AG04449 (cell line): ENCODE measurements around the gene PDSS2.

ENCODE experiments used
- CTCF ChIA-PET: fragments of 350-600 bp; formaldehyde crosslinking; extraction: SDS; loops from one replicate; lab custom pipeline; 2021; ENCODE audit warnings: antibody characterized with exemption; lab: Yijun Ruan, JAX
- POLR2A ChIA-PET: fragments of 400-600, 350-600 bp; formaldehyde crosslinking; extraction: SDS; loops from one replicate; lab custom pipeline; 2020; ENCODE audit warnings: antibody characterized with exemption, inconsistent platforms; lab: Yijun Ruan, JAX
- DNase-seq: peaks from one replicate; pipeline ENCODE4 v3.0.0-alpha.2; 2010; ENCODE audit warnings: low read depth, low spot score
- H3K4me3 ChIP-seq: 2 replicates; pipeline ENCODE4 v1.5.1; 2011; ENCODE audit warnings: low read depth, mild to moderate bottlenecking, control low read depth, low read length
- TF ChIP-seq, protein P1 (sequence below): IDR thresholded peaks from one replicate; pipeline ENCODE4 v1.5.1; 2011; ENCODE audit warnings: mild to moderate bottlenecking, moderate library complexity, low read length, control low read depth, inconsistent platforms; ENCODE audit not compliant: insufficient read depth; ENCODE audit errors: missing control alignments

PDSS2 gene

DNA sequence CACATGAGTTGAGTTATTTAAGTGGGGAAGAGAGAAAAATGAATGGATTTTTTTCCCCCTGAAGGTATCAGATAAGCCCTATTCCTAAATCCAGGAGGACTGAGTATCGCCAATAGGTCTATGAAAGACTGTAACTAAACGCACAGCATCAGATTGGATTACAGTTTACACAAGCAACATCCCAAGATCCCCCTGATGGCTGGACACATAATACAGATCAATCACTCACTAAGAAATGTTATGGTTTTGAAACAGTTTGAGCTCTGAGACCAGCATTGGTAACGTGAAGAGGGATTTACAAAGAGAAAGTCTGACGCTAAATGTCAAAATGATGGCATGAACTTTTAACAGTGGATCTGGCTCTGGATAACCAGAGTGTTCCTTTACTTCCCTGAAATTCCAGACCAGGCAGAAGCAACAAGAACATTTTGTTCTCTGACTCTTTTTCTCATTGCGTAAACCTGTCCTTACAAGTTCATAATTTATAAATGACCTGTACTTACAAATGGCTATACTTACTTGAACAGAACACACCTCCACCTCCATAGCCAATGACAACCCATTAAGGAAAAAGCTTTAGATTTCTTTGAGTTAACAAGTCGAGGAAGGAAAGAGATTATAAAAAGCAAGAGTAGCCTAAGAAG is 212.3 kb downstream of the PDSS2 start:
- TF ChIP-seq, protein P1, sequence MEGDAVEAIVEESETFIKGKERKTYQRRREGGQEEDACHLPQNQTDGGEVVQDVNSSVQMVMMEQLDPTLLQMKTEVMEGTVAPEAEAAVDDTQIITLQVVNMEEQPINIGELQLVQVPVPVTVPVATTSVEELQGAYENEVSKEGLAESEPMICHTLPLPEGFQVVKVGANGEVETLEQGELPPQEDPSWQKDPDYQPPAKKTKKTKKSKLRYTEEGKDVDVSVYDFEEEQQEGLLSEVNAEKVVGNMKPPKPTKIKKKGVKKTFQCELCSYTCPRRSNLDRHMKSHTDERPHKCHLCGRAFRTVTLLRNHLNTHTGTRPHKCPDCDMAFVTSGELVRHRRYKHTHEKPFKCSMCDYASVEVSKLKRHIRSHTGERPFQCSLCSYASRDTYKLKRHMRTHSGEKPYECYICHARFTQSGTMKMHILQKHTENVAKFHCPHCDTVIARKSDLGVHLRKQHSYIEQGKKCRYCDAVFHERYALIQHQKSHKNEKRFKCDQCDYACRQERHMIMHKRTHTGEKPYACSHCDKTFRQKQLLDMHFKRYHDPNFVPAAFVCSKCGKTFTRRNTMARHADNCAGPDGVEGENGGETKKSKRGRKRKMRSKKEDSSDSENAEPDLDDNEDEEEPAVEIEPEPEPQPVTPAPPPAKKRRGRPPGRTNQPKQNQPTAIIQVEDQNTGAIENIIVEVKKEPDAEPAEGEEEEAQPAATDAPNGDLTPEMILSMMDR: no peak
- ChIA-PET POLR2A (no interaction called here), CTCF (no interaction called here)
- no peak overlapping the region for H3K4me3 ChIP-seq
- no peak for DNase-seq

DNA sequence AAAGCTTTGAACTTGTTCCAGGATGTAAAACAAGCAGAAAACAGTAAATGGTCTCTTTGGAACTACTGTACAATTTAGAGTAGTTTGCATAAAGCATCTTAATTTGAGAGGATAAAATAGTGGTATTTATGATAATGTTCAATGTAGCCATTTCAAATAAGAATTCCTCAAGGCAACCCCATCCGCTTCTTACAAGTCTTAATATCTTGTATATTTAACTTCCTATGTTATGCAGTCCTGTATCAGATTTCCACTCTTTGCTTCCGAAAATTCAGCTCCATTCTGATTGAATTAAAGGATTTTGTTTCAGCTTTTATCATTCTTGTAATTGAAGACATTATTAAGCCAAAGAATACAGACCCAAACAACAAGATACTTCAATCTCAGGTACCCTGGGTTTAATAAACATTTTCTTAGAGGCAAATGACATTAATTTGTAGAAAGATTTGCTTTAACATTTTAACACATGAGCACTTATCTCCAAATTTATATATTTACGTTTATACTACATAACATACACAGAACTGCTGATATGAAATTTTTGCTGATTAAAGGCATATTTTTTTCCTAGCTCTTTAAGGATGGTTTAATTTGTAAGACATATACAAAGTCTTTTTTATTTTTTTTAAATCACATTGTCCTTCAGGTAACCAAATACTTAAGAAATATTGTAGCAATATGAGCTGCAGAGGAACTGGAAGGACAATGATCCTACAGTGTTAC is 213.0 kb downstream of the PDSS2 start:
- no peak overlapping the region for H3K4me3 ChIP-seq
- TF ChIP-seq, protein P1: no peak
- CTCF ChIA-PET: no interaction called here
- POLR2A ChIA-PET: no interaction called here
- no peak for DNase-seq

DNA sequence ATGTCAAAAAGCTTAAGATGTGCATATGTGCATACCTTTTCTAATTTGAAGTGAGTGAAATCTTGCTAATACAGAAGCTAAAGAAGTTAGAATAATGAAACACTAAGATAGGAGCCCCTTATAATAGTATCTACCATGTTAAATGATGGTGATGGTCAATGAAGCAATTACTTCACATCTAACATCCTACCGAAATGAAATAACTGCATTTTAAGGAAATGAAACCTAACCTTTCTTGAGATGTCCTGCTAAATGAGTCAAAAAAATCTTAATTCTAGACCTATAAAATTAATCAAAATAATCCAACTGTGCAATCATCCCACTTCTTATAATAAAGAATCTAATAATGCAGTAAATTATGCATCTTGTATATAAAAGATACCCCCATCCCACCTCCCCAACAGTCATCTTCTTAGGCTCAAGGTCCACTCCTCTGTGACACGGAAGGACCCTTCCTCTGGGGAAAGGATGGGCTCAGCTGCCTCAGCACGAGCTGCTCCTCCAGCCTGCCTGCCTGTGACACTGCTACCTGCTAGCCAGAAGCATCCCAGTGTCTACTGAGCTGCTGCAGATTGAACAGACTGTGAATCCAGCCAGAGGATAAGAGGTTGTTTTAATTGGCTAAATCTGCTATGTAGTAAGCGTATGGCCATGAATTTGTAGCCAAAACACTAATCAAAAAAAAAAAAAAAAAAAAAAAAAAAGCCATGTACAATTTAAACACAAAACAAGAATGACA is 214.5 kb downstream of the PDSS2 start:
- ChIA-PET POLR2A (no interaction called here), CTCF (no interaction called here)
- TF ChIP-seq, protein P1: no peak
- no peak for DNase-seq
- no peak overlapping the region for H3K4me3 ChIP-seq

GRCh38 chr6:107244082-107244741 is 215.2 kb downstream of the PDSS2 start:
- ChIA-PET POLR2A (no interaction called here), CTCF (no interaction called here)
- H3K4me3 ChIP-seq: no peak overlapping the region
- TF ChIP-seq, protein P1: no peak
- DNase-seq: no peak

DNA sequence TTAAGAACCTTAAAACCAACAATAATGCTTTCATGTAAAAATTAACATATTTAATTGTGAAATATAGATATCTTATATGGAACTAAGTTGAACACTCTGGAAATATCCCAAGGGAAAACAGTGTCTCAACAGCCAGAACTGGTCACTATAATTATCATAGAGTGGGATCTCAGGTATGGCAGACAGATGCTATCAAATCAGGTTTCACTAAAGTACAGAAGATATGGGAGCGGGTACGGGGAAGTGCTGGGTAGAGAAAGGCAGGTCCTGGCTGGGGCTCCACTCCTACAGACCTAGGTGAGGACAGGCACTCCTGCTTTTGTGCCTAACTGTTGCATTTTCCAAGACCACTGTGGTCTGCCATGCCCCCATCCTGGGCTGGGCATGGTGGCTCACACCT is 215.9 kb downstream of the PDSS2 start:
- no peak overlapping the region for H3K4me3 ChIP-seq
- ChIA-PET POLR2A (no interaction called here), CTCF (no interaction called here)
- no peak for DNase-seq
- TF ChIP-seq, protein P1: no peak
